ENCODE measurements around the gene BMP8A.

DNA sequence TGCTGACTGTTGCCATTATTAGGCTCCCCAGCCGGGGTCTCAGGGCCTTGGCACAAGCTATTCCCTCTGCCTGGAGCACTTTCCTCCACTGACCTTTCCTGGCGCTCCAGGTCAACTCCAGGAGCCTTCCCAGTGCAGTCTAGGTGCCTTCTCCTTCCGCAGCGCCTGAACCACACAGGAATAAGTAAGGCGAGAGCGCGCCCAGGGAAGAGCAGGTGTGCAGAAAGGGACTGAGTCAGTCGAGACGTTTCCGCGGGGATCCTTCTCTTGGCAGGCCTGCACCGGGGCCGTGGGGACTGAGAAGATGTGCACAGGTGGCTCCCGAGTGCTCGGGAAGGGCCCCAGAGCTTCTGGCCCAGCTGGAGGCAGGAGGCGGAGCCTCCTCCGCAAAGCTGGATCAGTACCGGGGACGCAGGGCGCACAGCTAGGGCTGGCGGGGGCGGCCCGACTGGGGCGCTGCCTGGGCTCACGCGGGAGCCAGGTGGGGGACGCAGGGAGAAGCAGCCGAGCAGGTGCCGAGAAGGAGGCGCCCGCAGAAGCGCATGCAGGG, 765 bp upstream of the BMP8A start:
- TF ChIP-seq POLR2AphosphoS5 (IDR thresholded peaks at IDR 0.05): no peak
- TF ChIP-seq, protein P1, sequence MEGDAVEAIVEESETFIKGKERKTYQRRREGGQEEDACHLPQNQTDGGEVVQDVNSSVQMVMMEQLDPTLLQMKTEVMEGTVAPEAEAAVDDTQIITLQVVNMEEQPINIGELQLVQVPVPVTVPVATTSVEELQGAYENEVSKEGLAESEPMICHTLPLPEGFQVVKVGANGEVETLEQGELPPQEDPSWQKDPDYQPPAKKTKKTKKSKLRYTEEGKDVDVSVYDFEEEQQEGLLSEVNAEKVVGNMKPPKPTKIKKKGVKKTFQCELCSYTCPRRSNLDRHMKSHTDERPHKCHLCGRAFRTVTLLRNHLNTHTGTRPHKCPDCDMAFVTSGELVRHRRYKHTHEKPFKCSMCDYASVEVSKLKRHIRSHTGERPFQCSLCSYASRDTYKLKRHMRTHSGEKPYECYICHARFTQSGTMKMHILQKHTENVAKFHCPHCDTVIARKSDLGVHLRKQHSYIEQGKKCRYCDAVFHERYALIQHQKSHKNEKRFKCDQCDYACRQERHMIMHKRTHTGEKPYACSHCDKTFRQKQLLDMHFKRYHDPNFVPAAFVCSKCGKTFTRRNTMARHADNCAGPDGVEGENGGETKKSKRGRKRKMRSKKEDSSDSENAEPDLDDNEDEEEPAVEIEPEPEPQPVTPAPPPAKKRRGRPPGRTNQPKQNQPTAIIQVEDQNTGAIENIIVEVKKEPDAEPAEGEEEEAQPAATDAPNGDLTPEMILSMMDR (IDR thresholded peaks at IDR 0.05): no peak
